AG09319 (cell line): ENCODE data around the gene FHIT.

Experiments
- DNase-seq: peaks from one replicate; pipeline ENCODE4 v3.0.0-alpha.2; 2010; ENCODE audit warnings: low read depth; ENCODE audit errors: extremely low read depth
- TF ChIP-seq, protein P1 (sequence below): IDR thresholded peaks from 2 replicates; pipeline ENCODE4 v1.5.1; 2011; ENCODE audit warnings: low read depth, mild to moderate bottlenecking, inconsistent platforms, low read length, moderate library complexity

Gene FHIT

DNA sequence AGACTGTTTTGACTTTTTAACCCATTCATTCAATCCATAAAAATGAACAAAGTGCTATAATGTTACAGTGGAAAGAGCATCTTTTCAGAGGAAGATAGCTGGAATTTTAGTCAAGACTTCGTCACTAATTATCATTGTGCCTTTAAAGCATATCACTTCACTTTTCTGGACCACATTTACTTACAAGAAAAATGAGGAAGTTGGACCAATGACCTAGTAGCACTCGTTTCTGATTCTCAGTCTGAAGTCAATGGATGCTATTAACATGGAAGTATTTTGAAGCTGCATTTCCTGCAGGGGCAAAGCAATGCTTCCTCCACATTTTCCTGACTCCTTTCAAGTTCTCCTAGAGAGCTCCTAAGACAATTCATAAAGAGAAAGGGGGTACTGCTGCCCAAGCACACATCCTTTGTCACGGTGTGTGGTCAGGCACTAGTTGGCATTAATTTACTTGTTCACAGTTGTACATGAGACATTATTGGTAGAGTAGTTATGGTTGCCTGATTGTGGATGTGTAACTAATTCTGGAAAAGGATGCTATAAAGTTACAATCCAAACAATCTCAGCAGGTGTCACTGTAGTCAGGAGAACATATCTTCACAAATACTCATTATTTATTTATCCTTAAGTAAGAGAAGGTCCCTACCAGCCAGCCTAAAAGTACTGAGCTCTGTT is 1049.1 kb downstream of the FHIT start:
- DNase-seq, result no peak
- TF ChIP-seq, protein P1, sequence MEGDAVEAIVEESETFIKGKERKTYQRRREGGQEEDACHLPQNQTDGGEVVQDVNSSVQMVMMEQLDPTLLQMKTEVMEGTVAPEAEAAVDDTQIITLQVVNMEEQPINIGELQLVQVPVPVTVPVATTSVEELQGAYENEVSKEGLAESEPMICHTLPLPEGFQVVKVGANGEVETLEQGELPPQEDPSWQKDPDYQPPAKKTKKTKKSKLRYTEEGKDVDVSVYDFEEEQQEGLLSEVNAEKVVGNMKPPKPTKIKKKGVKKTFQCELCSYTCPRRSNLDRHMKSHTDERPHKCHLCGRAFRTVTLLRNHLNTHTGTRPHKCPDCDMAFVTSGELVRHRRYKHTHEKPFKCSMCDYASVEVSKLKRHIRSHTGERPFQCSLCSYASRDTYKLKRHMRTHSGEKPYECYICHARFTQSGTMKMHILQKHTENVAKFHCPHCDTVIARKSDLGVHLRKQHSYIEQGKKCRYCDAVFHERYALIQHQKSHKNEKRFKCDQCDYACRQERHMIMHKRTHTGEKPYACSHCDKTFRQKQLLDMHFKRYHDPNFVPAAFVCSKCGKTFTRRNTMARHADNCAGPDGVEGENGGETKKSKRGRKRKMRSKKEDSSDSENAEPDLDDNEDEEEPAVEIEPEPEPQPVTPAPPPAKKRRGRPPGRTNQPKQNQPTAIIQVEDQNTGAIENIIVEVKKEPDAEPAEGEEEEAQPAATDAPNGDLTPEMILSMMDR, result no peak

DNA sequence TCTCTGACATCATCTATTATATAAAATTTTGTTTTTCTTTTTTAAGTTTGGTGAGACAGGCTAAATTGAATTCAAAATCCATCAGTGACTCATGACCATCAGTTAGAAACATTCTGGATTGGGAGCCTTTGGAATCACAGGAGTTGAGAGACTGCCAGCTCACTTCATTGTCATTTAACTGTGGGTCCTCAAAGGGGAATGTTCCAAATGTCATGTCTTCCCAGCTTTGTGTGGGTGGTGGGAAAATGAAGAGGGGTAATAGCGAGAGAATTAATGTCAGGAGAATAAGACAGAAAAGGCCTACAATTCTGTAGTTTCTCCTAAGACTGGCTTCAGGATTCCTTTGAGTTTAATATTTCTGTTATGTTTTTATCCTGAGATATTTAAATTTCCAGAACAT is 1051.9 kb downstream of the FHIT start:
- DNase-seq, result no peak
- TF ChIP-seq, protein P1, result no peak

DNA sequence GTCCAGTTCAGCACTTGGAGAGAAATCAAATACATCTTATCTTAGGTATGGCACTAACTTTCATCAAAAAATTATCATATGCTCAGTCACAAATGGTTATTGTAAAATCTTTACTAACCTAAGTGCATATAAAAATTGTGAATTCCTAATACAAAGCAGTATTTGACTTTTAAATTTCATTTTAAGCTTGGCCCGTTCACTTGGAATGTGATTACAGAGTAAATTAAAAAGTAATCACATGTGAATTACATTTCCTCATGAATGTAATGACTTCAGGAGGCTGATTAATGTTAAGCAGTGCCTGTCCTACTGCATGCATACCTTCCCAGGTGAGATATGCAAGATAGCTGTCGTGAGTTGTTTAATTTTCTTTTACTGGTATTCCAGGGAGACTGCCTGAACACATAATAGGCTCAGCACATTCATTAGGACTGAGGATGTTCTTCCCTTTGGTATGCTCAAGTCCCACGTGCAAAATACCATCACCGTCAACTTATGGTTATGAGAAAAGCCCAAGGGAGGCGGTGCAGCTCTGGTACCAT is 1053.0 kb downstream of the FHIT start:
- no peak for DNase-seq
- TF ChIP-seq, protein P1, result no peak

DNA sequence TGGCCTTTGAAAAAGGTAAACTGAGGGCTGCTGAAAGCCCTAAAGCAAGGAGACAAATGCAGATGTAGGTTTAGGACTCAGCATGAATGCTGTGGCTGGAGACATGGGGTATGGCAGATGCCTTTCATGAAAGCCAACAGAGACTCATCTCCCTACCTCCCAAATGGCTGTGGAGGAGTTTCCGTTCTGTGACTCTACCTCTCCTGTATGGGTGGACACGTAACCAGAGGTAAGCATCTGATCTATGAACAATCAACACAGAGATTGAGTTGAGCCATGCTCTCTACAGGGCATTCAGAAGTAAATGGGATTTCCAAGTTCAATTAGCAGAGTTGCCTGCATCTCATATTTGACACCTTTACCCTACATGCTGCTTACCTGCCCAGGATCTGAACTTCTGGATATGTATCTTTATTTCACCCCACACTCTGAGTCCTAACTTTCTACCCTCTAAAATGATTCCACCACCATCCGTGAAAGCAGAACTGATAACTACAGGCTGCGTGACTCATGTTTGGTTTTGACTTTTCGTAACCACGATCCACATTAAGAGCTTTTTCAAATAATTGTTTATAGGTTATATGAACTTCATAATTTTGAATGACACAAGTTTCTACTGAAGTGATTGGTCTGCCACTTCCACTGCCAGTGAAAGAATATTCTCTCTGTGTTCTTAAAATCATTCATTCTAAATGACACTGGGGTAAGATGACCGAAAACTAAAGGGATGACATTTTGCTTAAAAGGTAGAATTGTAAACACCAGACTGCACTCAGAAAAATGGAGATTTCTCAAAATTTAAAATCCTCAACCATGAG is 1058.7 kb downstream of the FHIT start:
- no peak for DNase-seq
- TF ChIP-seq, protein P1, result no peak

DNA sequence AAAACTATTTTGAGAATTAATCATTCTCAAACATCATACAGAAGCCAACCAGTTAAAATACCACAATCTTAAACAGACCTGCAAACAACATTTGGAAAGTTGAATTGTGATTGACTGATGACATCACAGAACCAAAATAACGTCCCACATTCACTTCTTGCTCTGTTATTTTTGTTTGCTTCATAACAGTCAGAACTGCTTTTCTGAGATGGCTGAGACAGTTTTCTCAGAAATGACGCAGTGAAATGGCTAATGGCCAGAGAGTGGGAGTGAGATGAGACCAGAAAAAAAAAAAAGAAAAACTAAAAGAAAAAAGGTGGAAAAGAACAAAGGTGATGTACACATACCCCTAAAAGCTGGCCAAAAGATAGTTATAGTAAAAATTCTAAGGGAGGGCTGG is 1061.2 kb downstream of the FHIT start:
- DNase-seq, result no peak
- TF ChIP-seq, protein P1, result no peak

DNA sequence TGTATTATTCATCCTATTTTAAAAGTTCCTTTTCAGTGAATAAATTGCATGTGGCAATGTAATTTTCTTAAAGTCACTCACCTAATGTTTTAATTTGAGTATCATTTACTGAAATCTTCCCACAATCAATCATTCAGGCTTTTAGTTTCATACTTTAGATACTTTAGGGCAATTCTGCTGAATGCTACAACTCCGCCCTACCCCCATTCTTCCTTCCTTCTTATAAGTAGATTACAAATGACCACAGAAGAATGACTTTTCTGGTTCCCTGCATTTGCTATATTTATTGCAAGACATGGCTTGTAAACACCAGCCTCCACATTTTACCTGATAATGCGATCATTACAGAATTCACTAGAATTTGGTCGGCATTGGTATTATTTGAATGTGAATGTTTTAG is 1061.9 kb downstream of the FHIT start:
- DNase-seq, result no peak

More for the DNA sequence above, 1061.9 kb downstream of the FHIT start:
- TF ChIP-seq, protein P1, result no peak
